RWPE1 (cell line): ENCODE data around the gene STK32A.
A peak's percentile ranks its signal among the peaks of the same experiment; 100 is the strongest.

Experiments
- CTCF ChIA-PET: fragments of 350-600 bp; sonication (Branson Sonifier 250); formaldehyde crosslinking; extraction: SDS; loops from one replicate; lab custom pipeline; 2021; lab: Yijun Ruan, JAX
- POLR2A ChIA-PET: fragments of 400-600 bp; formaldehyde crosslinking; extraction: SDS; loops from one replicate; lab custom pipeline; 2020; ENCODE audit warnings: antibody characterized with exemption; ENCODE audit not compliant: low non-redundant PET; lab: Yijun Ruan, JAX
- DNase-seq: peaks from one replicate; pipeline ENCODE4 v3.0.0; 2012; ENCODE audit warnings: low spot score
- H3K27ac ChIP-seq: fragments of 450-650 bp; 2 replicates; pipeline ENCODE4 v1.5.1; 2017
- TF ChIP-seq, protein P1 (sequence below): fragments of 450-650 bp; conservative IDR thresholded peaks from 2 replicates; pipeline ENCODE4 v1.5.1; 2017; ENCODE audit warnings: low read depth, mild to moderate bottlenecking

STK32A gene

DNA sequence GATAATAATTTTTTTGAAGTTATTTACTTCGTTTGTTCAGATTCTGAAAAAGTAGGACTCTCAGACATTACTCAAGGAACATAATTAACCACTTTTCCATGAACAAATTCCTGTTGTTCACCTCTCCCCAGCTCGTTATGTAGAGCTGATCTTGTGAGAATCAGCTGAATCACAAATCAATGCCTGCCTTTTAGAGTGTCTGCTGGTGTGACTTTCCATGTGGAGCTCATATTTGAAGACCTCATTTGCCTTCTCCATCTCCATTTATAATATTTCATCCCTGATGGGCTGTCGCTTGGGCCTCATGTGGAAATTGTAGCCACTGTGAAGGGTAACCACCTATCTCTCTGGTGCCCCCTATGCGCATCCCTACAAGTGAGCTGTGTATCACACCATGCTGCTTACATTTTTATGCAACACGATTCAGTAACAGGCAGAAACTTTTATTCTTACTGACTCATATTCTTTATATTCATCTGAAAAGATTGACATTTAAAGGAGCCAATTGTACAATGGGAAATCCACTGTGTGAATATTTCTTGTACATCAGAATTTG lies 111.3 kb downstream of the STK32A start:
- DNase-seq, result no peak
- ChIA-PET POLR2A (no interaction called here), CTCF (no interaction called here)
- TF ChIP-seq, protein P1, sequence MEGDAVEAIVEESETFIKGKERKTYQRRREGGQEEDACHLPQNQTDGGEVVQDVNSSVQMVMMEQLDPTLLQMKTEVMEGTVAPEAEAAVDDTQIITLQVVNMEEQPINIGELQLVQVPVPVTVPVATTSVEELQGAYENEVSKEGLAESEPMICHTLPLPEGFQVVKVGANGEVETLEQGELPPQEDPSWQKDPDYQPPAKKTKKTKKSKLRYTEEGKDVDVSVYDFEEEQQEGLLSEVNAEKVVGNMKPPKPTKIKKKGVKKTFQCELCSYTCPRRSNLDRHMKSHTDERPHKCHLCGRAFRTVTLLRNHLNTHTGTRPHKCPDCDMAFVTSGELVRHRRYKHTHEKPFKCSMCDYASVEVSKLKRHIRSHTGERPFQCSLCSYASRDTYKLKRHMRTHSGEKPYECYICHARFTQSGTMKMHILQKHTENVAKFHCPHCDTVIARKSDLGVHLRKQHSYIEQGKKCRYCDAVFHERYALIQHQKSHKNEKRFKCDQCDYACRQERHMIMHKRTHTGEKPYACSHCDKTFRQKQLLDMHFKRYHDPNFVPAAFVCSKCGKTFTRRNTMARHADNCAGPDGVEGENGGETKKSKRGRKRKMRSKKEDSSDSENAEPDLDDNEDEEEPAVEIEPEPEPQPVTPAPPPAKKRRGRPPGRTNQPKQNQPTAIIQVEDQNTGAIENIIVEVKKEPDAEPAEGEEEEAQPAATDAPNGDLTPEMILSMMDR, result no peak
- H3K27ac ChIP-seq, result no peak overlapping the region

DNA sequence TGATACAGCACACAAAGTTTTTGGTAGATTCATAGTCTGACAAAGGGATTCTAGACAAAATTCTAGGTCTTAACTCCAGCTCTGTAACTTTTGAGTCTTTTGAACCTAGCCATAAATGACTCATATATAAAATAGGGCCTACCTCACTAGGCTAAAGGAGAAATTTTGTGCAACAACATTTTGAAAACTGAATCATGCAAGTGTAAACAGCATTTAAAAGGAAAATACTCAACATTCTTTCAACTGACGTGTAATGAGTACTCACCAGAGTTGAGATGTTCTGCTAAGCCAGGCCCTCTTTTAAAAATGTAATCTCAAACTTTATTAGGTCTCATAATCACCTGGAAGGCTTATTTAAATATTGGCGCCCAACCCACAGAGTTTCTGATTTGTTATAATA lies 113.2 kb downstream of the STK32A start:
- ChIA-PET POLR2A (no interaction called here), CTCF (no interaction called here)
- H3K27ac ChIP-seq, result no peak overlapping the region
- TF ChIP-seq, protein P1, result no peak
- DNase-seq, result peak; percentile 10

DNA sequence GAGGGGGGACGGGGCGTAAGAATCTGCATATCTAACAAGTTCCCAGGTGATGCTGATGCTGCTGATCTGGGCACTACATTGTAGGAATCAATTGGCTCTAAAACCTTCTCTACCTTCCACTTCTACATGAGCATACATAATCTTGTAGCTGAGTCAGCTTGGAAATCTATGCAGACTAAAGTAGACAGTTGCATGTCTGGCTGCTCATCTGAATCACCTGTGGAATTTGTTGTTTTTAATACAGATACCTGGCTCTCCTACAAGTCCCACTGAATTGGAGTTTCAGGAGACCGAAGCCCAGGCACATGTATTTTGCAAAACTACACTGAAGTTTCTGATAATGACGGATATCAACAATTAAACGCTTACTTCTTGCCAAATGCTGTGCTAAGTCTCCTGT lies 113.6 kb downstream of the STK32A start:
- DNase-seq, result no peak

GRCh38 chr5:147349241-147349640 lies 114.4 kb downstream of the STK32A start:
- ChIA-PET POLR2A (no interaction called here), CTCF (interaction anchor here (0.6 kb wide), 1 partner anchor 115 kb away, joined by 3 read pairs; no protein-coding TSS in a partner anchor)
- TF ChIP-seq, protein P1, result no peak
- no peak overlapping the region for H3K27ac ChIP-seq
- no peak for DNase-seq

More for the DNA sequence above, 113.6 kb downstream of the STK32A start:
- POLR2A ChIA-PET, result no interaction called here
- TF ChIP-seq, protein P1, result no peak
- CTCF ChIA-PET, result no interaction called here
- no peak overlapping the region for H3K27ac ChIP-seq

- CTCF ChIA-PET, result no interaction called here
- TF ChIP-seq, protein P1, result no peak
- POLR2A ChIA-PET, result no interaction called here
- H3K27ac ChIP-seq, result no peak overlapping the region
- no peak for DNase-seq
These were observed 124.3 kb downstream of the STK32A start for GRCh38 chr5:147359101-147359500.

DNA sequence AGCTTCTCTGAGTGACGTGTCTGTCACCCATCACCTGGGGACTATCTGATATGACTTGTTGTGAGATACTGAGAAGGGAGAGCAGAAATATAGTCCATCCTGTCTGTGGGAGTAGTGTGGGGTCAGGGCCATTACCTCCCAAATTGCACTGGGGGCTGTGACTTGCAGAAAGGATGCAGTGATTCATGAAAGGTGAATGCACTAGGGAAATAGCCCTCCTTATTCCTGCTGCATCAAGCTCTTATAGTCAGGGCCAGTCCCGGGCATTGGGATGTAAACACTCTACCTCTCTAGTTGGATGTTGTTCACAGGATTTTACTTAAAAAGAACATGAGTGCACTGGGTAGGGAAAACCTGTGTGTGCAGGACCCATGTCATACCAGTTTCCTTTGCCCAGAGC lies 124.8 kb downstream of the STK32A start:
- H3K27ac ChIP-seq, result no peak overlapping the region
- no peak for DNase-seq
- ChIA-PET POLR2A (no interaction called here), CTCF (no interaction called here)
- TF ChIP-seq, protein P1, result no peak
